GM21526 (cell line): ENCODE measurements around the gene SGO2.

Experiments
- ATAC-seq: cut with Tn5 transposase; IDR thresholded peaks from one replicate; pipeline ENCODE4 v1.9.1; 2021; ENCODE audit warnings: moderate library complexity; ENCODE audit not compliant: unreplicated experiment, low FRiP score

The SGO2 gene, protein sequence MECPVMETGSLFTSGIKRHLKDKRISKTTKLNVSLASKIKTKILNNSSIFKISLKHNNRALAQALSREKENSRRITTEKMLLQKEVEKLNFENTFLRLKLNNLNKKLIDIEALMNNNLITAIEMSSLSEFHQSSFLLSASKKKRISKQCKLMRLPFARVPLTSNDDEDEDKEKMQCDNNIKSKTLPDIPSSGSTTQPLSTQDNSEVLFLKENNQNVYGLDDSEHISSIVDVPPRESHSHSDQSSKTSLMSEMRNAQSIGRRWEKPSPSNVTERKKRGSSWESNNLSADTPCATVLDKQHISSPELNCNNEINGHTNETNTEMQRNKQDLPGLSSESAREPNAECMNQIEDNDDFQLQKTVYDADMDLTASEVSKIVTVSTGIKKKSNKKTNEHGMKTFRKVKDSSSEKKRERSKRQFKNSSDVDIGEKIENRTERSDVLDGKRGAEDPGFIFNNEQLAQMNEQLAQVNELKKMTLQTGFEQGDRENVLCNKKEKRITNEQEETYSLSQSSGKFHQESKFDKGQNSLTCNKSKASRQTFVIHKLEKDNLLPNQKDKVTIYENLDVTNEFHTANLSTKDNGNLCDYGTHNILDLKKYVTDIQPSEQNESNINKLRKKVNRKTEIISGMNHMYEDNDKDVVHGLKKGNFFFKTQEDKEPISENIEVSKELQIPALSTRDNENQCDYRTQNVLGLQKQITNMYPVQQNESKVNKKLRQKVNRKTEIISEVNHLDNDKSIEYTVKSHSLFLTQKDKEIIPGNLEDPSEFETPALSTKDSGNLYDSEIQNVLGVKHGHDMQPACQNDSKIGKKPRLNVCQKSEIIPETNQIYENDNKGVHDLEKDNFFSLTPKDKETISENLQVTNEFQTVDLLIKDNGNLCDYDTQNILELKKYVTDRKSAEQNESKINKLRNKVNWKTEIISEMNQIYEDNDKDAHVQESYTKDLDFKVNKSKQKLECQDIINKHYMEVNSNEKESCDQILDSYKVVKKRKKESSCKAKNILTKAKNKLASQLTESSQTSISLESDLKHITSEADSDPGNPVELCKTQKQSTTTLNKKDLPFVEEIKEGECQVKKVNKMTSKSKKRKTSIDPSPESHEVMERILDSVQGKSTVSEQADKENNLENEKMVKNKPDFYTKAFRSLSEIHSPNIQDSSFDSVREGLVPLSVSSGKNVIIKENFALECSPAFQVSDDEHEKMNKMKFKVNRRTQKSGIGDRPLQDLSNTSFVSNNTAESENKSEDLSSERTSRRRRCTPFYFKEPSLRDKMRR

DNA sequence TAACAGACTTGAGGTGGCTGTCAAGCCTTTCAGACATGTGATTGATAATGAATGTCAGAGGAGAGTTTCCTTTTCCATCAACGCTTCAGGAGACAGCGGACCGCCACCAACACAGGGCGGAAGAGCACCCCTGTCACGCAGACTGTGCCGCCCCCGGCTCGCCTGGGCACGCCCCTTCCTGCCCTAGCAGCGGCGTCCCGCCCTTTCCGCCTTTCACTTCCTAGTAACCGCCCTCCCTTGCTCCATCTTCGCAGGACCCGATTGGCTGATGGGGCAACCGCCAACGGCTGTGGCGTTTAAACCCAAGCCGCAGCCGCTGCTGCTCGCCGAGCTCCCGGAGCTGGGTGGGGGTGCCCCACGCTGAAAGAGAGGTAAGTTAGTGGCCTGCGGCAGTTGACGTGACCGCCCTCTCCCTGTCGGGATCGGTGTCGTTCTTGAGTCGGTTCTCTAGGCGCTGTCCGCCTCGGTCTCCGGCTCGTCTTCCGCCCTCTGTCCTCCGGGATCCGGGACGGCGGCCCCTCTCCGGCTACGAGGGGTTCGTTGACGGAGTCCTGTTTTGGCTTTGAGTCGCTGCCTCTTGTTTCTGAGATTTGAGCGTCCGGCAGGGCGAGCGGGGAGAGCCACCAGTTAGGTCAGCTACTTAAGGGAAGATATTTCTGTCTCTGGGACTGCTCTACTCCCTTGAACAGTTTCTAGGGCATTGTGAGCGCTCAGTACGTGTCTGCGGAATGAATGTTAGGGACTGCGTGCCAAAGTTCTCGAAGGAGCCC is at the start of gene SGO2:
Gene SGO2, plus strand, starts transcription at position 326 of the 770 bp plus-strand sequence. CDS start 6,769 bp downstream, outside the sequence.
- ATAC-seq, result peak; percentile 100

DNA sequence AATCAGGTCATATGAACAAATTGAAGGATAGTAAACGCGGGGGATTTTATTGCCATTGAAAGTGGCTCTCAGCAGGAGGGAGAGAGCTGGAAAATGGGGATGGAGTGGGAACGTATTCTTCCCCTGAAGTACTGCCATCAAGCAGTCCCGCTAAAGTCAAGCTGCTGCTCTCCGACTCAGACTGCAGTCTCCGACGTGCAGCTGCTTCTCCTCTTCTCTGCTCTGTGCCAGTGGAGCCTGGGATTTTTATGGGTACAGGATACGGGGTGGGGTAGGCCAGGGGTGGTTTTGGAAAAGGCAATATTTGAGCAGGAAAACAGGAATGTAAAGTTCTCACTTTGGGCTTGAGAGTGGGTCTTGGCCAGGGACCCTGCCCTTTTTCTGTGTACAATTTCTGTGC is 49.2 kb upstream of the SGO2 start:
- ATAC-seq, result no peak

DNA sequence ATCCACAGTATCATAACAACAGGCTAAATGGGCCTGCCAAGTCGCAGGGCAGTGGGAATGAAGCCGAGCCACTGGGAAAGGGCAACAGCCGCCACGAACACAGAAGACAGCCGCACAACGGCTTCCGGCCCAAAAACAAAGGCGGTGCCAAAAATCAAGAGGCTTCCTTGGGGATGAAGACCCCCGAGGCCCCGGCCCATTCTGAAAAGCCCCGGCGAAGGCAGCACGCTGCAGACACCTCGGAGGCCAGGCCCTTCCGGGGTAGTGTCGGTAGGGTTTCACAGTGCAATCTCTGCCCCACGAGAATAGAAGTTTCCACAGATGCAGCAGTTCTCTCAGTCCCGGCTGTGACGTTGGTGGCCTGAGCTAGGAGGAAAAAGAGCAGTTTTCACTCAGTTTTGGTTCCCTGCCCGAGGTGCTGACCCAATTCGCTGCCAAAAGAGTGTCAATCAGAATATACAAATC is 48.3 kb upstream of the SGO2 start:
- no peak for ATAC-seq

DNA sequence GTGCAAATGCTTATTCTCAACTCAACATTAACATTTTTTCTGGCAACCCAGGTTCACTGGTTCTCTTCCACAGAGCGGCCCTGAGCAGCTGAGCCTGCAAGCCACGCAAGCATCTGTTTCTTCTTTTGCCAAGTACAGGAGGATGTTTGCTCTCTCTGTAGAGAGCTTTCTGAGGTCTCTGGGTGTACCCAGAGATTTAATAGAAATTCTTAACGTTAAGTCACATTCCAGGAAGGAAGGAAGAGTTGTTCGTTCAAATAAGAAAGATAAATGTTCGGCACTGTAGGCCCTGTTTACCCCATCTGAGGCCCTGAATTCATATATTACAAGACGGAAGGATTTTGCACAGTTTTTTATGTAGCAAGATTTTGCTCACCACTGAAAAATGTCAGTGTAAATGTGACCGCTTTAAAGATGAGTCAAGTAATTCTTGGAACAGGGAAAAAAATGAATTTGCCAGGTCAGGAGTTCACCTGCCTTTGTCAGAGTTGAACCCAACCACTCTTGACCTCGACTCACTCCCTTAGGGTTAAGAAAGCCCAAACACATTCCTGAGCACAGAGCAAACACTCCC is 46.2 kb upstream of the SGO2 start:
- ATAC-seq, result no peak

DNA sequence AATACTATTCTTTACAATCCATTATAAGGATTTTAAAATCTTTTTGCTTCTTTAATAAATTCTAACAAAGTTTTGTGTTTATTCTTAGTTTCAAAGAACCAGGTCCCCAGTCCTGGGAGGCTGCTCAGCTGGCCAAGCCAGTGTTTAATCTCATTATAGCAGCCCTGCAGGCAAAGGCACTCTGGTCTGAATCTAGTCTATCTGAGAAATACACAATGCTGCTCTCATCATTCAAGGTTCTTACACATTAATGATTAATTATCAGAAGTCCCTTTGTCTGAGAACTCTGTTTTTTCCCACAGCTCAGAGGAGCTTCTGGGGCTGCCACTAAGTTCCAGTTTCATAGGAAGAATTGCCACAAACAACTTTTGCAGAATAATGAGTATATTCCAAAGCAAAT is 43.8 kb upstream of the SGO2 start:
- ATAC-seq, result no peak

DNA sequence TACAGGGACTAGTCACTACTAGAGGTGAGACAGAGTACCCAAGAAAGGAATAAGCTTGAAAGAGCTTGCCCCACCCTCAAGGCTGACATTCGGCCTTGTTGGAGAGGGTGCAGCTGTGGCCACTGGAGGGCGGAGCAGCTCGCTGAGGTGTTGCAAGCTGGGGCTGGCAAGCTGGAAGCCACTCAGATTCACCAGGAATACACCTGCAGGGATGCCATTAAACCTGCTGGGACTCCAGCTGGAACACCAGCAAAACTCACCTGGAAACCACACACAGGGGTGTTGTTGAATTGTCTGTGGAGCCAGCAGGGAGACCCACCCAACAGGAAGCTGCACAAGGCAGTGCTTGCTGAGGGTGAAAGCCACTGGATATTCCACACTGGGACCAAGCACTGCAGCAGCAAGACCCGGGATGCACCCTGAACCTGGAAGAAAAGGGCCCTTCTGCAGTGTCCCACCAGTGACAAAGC is 42.2 kb upstream of the SGO2 start:
- no peak for ATAC-seq

DNA sequence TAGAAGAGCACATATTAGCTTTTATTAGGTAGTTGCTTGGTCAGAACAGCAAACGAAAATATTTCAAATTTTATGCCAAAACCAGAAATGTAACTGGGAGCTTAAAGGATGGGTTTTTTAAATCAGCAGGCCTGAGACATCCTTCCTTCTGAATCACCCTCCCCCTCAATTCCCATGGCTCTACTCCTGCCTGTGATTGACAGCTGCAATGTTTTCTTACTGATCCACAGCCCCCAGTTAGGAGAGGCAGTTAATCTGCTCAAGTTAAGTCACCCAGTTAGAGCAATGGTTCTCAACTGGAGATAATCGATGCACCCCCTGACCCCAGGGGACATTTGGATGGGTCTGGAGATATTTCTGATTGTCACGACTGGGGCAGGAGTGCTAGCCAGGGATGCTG is 41.1 kb upstream of the SGO2 start:
- ATAC-seq, result no peak

DNA sequence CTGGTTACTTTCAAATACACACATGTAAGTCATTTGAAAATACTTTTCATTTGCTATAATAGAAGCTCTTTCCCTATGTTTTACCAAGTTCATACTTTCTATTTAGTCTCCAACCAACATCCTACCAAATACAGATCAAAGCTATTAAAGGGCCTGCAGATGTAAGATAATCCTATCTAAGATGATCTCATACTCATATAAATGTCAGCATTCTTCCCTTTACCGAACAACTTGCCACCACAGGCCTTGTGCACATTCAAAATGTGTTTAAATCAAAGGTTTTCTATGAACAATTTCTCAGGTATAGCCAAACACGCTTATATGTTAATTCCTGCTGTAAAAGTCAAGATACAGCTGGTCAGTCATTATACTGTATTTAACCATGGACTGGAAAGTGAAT is 39.5 kb upstream of the SGO2 start:
- no peak for ATAC-seq

DNA sequence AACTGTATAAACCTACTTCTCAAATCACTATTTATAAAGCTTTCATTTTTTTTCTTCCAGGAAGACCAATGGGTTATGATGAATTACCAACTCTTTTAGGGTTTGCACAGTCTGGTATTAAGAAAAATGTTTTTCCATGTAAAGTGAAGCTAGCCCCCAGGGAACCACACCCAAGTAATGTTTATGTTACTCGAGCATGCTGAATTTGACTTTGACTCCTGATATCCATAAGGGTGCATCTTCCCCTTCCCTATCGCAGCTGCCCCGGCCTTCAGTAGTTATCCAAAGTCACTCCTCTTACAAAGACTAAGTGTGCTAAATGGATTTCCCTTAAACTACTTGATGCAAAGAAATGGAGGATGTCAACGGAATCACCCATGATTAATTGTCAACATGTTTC is 37.8 kb upstream of the SGO2 start:
- ATAC-seq, result no peak

DNA sequence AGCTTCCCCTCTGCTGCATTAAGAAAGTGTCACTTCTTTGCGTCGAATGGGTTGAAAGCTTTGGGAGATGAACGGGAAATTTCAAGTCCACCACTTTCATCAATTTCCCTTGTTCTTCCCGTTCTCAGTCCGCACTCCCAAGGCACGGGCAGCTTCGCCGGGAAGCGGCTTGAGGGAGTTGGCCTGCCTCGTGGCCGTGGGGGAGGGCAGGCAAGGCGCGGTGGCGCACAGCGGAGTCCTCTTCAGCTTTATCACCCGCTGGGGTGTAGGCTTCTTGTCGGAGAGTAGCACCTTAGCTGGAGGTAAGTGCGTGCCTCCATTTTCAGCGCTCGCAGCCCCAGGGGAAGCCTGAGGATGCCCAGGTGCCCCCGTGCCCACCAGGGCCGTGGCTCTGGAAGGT is 36.0 kb upstream of the SGO2 start:
- ATAC-seq, result no peak

DNA sequence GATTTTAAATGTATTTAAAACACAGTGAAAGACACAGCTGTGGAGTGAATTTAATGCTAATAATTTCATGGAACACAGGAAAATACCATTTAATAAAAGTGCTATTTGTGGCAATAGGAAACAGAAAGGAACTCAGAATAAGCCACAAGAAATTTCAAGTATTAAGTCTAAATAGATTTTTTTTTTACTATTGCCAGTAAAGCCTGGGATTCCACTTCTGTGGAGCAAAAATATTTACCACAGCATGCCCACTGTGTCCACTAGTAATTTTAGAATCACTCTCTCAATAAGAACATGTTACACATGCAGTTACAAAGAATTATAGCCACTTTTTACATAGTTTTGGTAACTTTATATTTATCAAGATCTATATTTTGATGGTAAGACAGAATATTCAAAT is 33.4 kb upstream of the SGO2 start:
- no peak for ATAC-seq

DNA sequence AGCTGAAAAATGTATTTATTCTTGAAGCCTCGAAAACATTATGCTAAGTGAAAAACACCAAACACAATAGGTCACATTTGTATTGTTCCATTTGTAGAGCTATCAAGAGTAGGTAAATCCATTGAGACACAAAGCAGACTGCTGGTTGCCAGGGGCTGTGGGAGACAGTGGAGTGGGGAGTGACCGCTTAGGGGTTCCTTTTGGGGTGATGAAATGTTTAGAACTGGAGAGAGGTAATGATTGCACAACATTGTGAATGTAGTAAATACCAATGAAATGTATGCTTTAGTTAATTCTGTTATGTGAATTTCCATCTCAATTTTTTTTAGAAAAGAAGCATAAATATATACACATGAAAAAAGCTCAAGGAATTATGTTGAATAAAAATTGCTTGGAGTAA is 32.0 kb upstream of the SGO2 start:
- no peak for ATAC-seq

DNA sequence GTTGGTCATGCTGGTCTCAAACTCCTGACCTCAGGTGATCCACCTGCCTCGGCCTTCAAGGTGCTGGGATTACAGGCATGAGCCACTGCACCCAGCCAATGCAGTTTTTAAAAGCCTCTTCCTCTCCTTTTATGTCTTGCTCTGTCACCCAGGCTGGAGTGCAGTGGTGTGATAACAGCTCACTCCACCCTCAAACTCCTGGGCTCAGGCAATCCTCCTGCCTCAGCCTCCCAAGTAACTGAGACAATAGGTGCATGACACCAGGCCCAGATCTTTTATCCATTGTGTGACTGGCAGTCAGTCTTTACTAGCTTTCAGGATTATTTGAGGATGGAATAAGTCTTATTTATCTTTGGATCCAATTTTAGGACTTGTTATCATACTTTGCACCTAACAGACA is 29.3 kb upstream of the SGO2 start:
- no peak for ATAC-seq

DNA sequence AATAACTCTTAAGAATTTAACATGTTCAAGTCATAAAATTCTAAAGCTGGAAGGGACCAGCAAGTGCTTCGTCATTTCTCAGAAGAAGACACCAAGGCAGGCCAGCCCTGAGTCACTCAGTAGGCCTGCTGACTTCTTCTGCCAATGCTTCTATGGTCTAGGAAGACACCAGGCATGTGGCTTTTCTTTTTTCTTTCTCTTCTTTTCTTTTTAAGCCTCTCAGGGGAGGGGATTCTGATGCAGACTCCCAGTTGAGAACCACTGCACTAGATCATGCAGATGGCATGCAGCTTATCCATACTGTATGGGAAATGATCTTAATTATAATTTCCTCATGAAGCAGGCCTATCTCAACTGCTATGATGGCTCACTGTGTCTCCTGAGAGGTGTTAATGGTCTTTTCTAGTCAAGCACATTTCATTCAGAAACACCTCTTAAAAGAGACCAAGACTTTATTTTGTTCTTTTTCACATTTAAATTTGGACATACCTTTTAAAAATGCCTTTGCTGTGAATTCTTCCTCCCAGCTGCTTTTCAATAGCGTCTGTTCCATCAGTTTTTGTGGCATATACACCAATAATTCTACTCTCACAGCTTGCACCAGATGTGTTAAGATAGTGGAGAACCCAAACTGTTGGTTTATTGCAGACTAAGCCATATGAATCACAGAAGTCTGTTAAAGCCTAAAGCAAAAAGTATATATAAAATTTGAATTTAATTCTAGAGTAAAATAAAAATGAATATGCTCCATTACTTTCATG is 27.4 kb upstream of the SGO2 start:
- ATAC-seq, result no peak

DNA sequence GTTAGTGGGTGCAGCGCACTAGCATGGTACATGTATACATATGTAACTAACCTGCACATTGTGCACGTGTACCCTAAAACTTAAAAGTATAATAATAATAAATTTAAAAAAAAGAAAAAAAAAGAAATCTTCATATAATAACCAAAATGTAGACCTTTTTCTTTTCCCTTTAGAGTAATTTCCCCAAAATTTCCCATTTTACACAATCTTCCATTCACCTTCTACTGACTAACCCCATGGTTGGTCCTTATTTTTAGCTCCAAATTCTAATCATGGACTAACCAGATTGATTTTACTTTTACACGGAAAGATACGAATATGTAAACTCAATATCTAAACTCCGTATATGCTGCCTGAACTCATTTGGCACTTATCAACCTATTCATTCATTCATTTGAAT is 23.8 kb upstream of the SGO2 start:
- ATAC-seq, result no peak

DNA sequence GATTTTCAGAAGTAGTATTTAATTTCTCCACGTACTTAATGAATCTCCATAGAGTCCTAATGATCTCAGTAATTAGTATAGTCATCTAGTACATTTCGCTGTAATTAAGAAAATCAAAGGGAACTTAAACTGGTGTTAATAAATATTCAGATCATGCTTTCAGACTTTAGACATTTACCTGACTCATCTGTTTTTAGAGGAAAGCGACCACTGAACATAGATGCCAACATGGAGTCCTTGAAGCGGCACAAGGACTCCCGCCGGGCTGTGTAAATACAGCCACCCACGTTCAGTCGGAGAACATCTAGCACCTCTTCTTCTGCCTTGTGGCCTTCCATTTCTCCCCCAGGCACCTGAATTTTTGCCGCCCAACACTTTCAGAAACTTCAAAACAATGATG is 19.3 kb upstream of the SGO2 start:
- no peak for ATAC-seq

DNA sequence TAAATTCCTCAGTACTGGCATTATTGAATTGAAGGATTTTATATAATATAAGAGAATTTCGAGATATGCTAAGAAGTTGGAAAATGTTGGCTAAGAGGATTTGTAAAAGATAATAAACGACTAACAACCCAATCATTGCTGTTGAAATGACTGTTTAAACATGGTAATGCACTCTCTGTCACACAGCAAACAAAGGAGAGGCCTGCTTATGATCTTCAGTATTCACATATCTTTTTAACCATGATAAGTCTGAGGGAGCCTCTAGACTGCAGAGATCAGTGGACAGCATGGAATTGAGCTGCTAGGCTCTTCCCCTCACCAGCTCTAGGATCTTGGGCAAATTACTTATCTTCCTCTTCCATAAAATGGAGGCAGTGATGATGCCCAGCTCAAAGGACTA is 18.8 kb upstream of the SGO2 start:
- no peak for ATAC-seq

DNA sequence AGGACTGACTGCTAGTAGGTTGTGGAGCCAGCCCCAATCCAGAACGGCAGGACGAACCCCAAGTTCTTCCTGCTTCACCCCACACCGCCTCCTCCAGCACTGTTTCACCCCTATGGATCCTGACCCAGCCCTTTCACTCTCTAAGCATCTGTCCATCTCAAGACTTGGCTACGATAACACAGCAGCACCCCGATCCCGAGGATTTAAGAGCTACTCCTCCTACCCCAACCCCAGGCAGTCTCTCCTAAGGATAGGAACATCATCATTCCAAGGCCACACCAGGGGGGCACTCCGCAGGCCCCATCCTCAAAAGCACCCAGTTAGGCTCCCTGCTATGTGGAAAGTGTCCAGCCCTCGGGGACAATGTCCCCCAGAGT is 16.8 kb upstream of the SGO2 start:
- ATAC-seq, result no peak
